HG02973 (cell line): ENCODE measurements around the gene FAM163B.

Experiments
- ATAC-seq: cut with Tn5 transposase; IDR thresholded peaks from one replicate; pipeline ENCODE4 v1.9.1; 2021; ENCODE audit warnings: moderate library complexity; ENCODE audit not compliant: unreplicated experiment

The FAM163B gene

DNA sequence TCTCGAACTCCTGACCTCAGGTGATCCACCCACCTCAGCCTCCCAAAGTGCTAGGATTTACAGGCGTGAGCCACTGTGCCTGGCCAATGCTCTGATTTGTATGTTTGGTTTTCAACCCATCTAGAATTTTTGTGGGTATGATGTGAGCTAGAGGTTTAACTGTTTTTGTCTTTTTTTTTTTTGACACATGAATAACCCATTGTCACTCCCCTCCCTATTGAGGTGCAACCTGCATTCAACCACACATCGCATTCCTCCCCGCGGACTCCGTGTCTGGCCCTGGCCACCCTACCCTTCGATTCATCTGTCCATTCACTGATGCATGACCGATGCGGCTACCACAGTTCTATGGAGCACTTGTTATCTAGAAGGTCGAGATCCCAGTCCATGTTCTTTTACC is 9.5 kb upstream of the FAM163B start:
- ATAC-seq: no peak

- ATAC-seq: no peak
Observed at GRCh38 chr9:133616643-133617405, 7.6 kb upstream of the FAM163B start.

DNA sequence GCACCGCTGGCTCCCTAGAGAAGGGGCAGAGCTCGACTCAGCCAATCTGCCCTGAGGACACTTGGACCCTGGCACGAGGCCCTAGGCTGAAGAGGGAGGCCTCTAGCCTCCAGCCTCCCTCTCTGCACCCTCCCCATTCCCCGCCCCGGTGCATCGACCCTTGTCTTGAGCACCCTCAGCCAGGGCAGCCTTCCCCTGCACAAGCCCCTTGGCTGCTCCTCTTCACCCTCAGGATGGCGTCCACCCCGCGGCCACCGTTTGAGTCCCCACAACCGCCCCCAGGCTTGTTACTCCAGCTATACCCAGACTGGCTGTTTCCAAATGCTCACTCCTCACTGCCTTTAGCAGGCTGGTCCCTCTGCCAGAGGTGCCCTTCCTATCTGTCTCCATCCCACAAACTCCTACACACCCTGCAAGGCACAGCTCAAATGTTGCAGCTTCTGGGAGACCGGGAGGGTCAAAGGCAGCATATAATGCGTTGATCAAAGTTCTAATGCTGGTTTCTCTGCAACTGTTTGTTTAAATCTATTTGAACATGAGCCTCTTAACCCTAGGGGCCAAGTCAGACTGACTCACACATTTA is 6.5 kb upstream of the FAM163B start:
- ATAC-seq: no peak

GRCh38 chr9:133615186-133615585 is 6.0 kb upstream of the FAM163B start:
- no peak for ATAC-seq

DNA sequence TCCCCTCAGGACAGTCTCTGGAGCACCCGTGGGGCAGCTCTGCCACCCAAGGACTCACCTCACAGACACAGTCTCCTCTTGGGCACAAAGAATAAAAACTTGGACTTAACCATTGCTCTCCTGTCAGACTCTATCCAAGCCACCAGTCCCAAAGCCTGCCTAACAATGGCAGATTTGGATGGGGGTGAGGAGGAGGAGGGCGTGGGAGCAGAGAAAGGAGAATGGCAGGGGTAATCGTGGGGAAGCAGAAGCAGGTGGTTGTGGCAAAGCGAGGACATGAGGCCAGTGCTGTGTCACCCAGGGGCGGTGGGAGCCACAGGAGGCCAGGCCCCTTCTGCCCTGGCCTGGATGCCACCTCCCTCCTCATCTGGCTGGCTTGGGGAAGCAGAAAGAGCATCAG is 5.5 kb upstream of the FAM163B start:
- ATAC-seq: no peak

- ATAC-seq: no peak
Observed at GRCh38 chr9:133614056-133614455, 4.9 kb upstream of the FAM163B start.

DNA sequence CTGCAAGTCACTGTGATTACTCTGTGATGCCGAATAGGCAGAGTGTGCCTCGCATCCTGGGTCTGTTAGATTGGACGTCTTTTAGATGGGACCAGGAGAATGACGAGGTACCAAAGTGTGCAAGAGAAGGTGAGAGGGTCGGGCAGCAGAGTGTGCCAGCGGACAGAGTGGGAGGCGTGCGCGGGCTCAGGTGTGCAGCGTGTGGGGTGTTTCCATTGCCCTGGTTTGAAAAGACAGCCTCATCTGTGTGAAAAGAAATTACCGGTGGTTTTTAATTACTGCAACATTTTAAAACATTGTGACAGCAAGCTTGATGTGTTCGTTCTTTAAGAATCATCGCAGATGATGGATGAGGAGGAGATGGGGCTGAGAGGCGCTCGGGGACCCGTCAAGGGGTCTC is 4.2 kb upstream of the FAM163B start:
- ATAC-seq: no peak

DNA sequence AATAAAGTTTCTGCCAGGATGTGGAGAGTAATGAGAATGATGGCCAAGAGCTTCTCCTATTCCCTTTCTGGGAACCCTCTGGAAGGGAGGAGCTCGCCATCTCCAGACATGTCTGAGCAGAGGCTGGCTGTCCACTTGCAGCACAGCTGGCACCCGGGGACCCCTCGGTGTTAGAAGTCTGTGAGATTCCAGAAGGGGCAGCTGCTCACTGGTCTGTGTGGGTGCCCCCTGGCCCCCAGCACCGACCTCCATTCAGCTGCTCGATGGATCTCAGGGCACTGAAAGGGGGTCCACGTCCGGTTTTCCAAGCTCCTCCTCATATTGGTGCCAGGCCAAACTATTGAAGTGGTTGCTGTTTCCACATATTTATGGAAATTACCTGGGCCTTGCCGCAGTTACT is 3.6 kb upstream of the FAM163B start:
- ATAC-seq: no peak

DNA sequence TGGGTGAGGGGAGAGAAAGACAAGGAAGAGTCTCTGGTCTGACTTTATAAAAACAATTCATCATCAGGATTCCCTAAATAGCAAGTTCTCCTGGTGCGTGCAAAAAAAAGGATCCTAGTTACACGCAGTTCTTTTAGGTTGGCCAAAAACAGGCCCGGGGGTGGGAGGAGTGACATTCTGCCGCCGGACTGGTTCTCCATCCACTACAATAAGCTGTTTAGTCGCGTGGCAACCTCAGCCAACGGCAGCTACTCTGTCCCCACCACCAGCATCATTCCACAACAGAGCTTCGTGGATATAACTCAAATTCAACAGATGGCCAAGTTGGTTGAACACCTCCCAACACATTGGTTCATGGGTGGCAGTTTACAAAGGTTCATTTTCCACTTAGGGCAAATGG is 2.9 kb upstream of the FAM163B start:
- ATAC-seq: no peak

- no peak for ATAC-seq
Observed at GRCh38 chr9:133610845-133611244, 1.7 kb upstream of the FAM163B start.

DNA sequence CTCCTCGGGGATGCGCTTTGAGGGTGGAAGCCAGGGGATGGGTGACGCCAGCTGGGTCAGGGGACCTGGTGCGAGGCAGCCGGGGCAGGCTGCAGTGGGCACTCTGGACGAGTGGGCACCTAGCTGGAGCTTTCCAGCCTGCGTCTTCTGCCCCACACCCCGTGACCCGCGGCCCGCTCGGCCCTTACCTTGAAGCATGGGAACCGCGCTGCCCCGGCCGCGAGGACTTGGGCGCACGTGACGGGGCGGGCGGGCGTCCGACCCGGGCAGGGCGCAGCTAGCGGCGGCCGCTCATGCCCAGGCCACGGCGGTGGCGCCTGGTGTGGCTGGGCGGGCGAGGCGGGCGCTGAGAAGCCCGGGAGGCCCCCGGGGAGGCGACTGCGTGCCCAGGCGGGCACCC is 300 bp downstream of the FAM163B start:
- no peak for ATAC-seq

GRCh38 chr9:133608382-133608781 is 807 bp downstream of the FAM163B start:
- no peak for ATAC-seq

- no peak for ATAC-seq
Observed at GRCh38 chr9:133607976-133608375, 1.2 kb downstream of the FAM163B start.

GRCh38 chr9:133607381-133607780 is 1.8 kb downstream of the FAM163B start:
- no peak for ATAC-seq

- no peak for ATAC-seq
Observed at GRCh38 chr9:133606708-133607025, 2.5 kb downstream of the FAM163B start.

GRCh38 chr9:133605856-133606707 is 3.1 kb downstream of the FAM163B start:
- ATAC-seq: no peak

DNA sequence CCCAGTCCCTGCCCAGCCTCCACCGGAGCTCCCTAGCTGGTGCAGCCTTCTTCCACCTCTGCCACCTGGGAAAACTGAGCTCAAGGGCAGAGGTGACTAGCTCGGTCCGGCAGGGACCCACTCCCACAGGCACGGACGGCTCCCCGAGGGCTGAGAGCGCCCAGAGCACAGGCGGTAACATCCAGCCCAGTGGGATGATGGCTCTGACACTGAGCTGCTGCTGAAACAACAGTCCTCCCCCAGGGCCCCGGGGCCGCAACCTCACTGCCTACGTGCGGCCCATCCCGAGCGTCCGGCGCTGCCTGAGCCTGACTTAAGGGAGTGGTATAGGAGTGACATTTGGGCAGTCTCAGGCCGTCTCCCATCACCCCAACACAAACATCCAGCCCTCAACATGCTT is 3.7 kb downstream of the FAM163B start:
- no peak for ATAC-seq

GRCh38 chr9:133604856-133605255 is 4.3 kb downstream of the FAM163B start:
- no peak for ATAC-seq

GRCh38 chr9:133604214-133604613 is 5.0 kb downstream of the FAM163B start:
- ATAC-seq: no peak

DNA sequence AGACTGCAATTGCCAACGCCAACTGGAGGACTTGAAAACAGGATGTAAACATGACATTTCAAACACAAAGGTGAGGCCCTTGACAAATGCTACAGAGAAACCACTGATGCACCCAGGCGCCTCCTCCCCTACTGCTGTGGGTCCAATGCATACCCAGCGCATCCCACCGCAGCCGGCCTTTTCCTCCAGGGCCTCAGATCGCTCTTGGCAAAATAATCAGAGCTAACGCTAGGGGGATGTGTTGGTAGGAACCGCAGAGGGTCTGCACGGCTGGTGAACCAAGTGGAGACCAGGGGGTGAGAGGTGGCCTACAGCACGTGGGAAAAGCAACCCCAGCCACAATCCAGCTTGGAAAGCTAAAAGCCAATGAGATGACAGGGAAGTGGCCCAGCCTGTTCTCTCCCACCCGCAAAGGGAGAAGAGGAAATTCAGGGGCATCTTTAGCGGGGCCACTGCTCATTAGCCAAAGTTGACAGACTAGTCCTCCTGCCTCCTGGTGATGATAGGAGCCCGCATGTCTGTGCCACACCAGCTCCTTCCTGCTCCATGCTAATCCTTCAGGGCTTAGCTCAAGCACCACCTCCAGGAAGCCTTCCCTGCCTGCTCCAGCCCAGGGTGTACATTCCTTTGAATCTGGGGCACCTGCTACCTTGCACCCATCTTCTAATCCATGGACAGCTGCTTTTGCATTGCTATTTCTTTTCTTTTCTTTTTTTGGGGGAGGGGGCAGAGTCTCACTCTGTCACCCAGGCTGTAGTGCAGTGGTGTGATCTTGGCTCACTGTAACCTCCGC is 5.9 kb downstream of the FAM163B start:
- no peak for ATAC-seq

- no peak for ATAC-seq
Observed at GRCh38 chr9:133602277-133602676, 6.9 kb downstream of the FAM163B start.
